HL-60 (cell line): ENCODE measurements around the gene SLC52A3.

Experiments used
- DNase-seq, 2 experiments: peaks; one replicate each; pipeline ENCODE4 v3.0.0-alpha.2; 2010 to 2020; ENCODE audit warnings: low read depth in 1 of 2, low spot score in 1 of 2
- H3K27ac ChIP-seq: fragments of 250-450 bp; sonication (Bioruptor Pico); replicated peaks from 2 replicates; pipeline ENCODE4 v1.5.1; 2020; ENCODE audit warnings: mild to moderate bottlenecking, moderate library complexity
- H3K27me3 ChIP-seq: fragments of 250-450 bp; sonication (Bioruptor Pico); 2 replicates; pipeline ENCODE4 v1.5.1; 2021; ENCODE audit warnings: mild to moderate bottlenecking, moderate library complexity; ENCODE audit not compliant: insufficient read depth, poor library complexity, severe bottlenecking
- H3K4me3 ChIP-seq: replicated peaks from 2 replicates; pipeline ENCODE4 v1.5.1; 2011; ENCODE audit warnings: mild to moderate bottlenecking, control low read depth, low read length; ENCODE audit not compliant: insufficient read depth
- CTCF ChIP-seq: IDR thresholded peaks from one replicate; pipeline ENCODE4 v1.5.1; 2011; ENCODE audit warnings: low read length, control low read depth, inconsistent platforms; ENCODE audit not compliant: insufficient read depth
- GABPA ChIP-seq: IDR thresholded peaks from 2 replicates; pipeline ENCODE4 v1.6.1; 2012; ENCODE audit warnings: low read depth
- POLR2AphosphoS5 ChIP-seq: IDR thresholded peaks from 2 replicates; pipeline ENCODE4 v1.6.1; 2012; ENCODE audit warnings: low read depth
- REST ChIP-seq: IDR thresholded peaks from 2 replicates; pipeline ENCODE4 v1.6.1; 2012; ENCODE audit warnings: low read depth; ENCODE audit not compliant: insufficient replicate concordance
- SPI1 ChIP-seq: IDR thresholded peaks from 2 replicates; pipeline ENCODE4 v1.6.1; 2012; ENCODE audit warnings: low read depth, mild to moderate bottlenecking, borderline replicate concordance

Gene SLC52A3

GRCh38 chr20:796921-797320 lies 28.6 kb upstream of the SLC52A3 start:
- H3K4me3 ChIP-seq, result no peak overlapping the region
- no peak for DNase-seq
- H3K27ac ChIP-seq, result no peak overlapping the region
- H3K27me3 ChIP-seq, result no peaks in the 10 kb centered on the region
- TF ChIP-seq POLR2AphosphoS5, result no peak
- TF ChIP-seq REST, result no peak
- TF ChIP-seq CTCF, result no peak
- no peak for TF ChIP-seq GABPA
- no peak for TF ChIP-seq SPI1

GRCh38 chr20:792248-792647 lies 23.9 kb upstream of the SLC52A3 start:
- TF ChIP-seq REST (no peak), CTCF (no peak), GABPA (no peak), POLR2AphosphoS5 (no peak), SPI1 (no peak)
- DNase-seq, result no peak
- Histone ChIP-seq H3K27ac (no peak overlapping the region), H3K27me3 (no peaks in the 10 kb centered on the region), H3K4me3 (no peak overlapping the region)

- DNase-seq, result no peak
- TF ChIP-seq CTCF, result no peak
- no peak for TF ChIP-seq GABPA
- TF ChIP-seq SPI1, result no peak
- TF ChIP-seq REST, result no peak
- no peak for TF ChIP-seq POLR2AphosphoS5
- no peak overlapping the region for H3K4me3 ChIP-seq
- no peaks in the 10 kb centered on the region for H3K27me3 ChIP-seq
- H3K27ac ChIP-seq, result no peak overlapping the region
These were observed 22.8 kb upstream of the SLC52A3 start for GRCh38 chr20:791056-791455.
